Activated CD8-positive, alpha-beta memory T cell treated with anti-CD3 and anti-CD28 coated beads, Interleukin-2, amount 50 U/mL, for 4 hours (primary cell): Measurements from ENCODE around the gene SORBS2.
"Not testable (repeated sequence)": the region's sequence is repeated elsewhere in the genome, so short reads cannot be mapped to it uniquely, and the experiment has no call there.

Experiments
- DNase-seq: peaks from one replicate; pipeline ENCODE4 v3.0.0-alpha.2; 2020

The SORBS2 gene

DNA sequence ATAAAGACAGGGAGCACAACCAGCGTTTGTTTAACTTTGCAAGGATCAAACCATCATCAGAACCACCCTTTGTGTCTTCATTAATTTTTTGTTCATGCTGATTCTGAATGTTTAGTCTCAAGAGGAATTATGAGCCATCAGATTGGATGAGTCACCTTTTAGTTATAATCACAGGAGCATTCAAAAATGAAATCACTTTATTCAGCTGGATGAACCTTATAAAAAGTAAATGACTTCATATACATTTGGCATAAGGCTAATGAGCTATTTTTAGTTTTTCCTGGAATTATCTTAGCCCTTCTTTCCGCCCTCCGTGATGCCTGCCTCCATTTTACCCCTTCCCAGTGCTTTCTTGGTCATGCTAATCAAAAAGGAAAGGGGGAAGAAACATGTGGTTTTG is 103.6 kb downstream of the SORBS2 start:
- DNase-seq: no peak

DNA sequence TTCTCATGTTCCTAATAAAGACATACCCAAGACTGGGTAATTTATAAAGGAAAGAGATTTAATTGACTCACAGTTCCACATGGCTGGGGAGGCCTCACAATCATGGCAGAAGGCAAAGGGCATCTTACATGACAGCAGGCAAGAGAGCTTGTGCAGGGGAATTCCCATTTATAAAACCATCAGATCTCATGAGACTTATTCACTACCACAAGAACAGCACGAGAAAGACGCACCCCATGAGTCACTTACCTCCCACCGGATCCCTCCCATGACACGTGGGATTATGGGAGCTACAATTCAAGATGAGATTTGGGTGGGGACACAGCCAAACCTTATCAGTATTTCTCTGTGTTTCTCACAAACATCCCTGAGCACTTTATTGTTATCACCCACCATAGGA is 104.4 kb downstream of the SORBS2 start:
- not testable (repeated sequence) for DNase-seq

DNA sequence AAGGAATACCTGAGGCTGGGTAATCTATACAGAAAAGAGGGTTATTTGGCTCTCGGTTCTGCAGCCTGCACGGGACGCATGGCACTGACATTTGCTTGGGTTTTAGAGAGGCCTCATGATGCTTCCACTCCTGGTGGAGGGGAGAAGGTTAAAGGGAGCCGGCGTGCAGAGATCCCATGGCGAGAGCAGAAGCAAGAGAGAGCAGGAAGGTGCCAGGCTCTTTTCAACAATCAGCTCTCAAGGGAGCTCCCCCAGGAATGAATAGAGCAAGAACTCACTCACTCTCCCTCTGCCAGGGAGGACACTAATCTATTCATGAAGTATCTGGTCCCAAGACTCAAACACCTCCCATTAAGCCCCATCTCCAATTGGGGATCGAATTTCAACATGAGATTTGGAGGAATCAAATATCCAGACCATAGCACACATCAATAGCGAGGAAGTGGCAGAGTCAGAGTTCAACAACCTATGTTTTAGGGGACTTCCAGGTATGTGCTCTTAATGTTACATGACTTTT is 109.8 kb downstream of the SORBS2 start:
- DNase-seq: no peak

DNA sequence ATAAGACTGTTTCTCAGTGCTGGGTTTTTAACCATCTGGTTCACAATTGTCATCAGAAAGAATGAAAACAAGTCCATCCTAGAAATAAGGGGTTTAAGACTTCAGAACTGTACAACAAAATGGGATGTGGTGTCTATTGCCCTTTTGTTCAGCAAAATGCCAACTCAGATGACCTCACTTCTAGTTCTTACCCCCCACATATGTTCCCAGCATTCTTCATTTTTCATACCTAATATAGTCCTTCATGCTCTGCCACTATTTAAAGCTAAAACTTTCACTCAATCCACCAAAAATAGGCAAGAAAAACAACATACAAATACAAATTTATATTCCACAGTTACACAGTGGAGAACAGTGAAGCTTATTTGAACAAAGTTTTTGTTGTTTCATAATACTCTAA is 111.4 kb downstream of the SORBS2 start:
- DNase-seq: no peak

DNA sequence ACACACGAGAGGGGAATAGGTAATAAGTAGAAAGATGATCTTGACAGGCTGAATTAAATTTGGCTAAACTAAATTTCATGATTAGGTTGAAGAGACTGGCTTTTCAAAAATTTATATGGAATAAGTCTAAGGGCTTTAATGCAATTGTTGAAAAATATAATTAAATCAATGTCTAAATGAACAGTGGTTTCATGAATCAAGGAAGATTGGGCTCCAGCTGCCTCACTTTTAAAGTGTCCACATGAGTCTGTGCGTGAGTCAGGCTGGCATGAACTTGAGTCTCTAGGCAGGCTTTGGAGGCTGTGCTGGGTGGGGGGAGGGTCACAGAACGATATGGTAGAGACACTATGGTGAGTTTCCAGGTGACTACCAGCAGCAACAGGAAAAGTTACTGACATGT is 111.9 kb downstream of the SORBS2 start:
- DNase-seq: no peak

DNA sequence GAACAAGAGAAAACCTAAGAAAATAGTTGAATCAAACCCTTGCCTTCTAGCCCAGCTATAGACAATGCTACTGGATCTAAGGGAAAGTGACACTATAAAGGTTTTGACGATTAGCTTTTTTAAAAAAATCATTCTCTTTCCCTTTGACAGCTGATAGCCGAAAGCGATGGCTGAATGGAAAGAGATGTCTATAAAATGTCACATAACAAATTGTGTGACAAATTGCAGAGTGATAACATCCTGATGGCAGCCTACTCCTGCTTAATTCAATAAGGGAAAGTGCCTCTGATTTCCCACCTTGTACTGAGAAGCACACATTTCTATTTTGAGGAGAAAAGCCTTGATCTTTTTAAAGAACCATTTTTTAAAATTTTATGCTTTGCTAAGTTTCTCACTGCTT is 114.5 kb downstream of the SORBS2 start:
- DNase-seq: no peak

DNA sequence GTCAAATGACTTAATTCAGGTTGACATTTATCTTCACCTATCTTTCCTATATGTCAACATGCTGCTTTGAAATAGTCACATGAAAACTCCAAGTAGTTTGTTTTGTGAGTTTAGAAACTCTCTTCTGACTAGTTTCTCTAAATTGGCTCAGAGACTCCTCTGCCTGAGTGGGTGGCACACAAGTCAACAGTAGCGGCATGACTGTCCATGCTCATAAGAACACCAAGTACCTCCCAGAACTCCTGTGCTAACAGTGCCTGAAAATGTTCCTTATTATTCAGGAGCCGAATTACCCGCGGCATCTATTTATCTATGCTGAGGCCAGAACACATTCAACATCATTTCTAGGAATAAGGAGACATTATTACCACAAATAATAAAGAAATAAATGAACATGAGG is 116.3 kb downstream of the SORBS2 start:
- DNase-seq: no peak

DNA sequence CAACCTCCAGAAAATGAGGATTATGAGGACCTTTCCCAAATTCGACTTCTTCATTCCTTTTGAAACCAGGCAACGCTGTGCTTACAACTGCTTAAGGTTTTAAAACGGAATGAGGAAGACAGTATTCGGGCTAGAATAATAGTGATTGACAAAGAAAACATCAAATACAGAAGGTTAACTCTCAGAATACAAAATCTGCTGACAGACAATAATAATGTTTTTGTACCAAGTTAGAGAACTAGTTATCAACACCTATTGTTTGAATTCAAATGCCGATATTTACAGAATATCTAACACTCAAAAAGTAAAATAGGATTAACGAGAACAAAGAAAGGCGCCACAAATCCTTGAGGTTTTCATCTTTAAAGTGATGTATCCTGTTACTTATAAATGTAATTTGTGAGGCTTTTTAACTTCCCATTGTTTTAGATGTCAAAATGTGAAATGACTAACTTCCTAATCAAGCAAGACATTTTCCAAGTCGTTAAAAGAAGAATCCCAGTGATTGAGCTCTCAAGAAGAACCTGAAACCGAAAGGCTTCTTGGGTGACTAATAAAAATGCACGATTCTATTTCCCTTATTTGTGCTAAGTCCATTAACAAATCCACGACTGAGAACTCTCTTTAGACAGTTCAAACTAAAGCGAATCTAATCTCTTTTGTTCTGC is 118.3 kb downstream of the SORBS2 start:
- DNase-seq: no peak

DNA sequence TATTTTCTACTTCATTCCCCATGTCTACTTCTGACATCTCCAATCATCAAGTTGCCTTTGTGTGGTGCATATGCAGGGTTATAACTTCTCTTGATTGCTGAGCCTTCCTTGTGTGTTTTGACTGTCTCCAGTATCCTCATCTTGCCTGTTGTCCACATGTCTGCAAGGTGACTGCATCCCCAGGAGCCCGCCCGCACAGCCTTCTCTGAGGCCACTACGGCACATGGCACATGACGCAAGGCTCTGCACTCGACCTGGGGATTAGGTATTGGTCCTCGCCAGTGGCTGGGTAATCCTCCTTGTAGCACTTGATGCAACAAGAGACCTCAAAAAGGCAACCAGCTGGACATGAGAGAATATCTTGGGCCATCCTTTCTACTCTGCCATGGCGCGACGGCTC is 122.6 kb downstream of the SORBS2 start:
- DNase-seq: no peak

DNA sequence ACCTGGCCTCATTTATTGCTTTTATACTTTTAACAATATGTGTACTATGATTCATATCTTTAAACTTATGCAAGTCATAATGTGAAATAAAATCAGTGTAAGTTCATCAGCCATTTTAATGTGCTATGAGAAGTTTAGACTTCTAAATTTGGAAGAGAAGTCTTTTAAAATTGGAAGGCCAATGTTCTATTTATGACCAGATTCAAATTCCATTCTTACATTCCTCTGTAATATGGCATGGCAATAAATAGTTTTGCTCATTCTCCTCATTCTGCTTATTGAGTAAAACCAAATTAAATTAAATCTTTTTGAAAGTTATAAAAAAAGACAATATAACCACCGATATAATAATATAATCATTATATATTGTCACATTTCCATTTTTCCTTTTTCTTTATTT is 126.2 kb downstream of the SORBS2 start:
- no peak for DNase-seq

DNA sequence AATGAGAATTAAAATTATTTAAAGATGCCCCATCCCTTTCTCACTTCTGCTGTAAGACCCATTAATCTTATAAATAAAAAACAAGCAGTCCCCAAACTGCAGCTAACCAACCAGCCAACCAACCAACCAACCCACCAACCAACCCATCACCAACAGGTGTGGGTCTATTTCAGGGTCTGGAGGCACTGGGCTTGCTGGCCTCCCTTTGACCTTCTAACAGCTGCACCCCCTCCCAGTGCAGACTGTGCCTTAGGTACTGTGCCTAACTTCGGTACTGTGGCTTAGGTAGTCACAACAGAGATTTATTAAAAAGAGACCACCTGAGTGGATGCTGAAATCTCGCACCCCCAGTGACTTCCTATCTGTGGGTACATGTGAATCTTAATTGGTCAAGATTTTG is 128.1 kb downstream of the SORBS2 start:
- no peak for DNase-seq

DNA sequence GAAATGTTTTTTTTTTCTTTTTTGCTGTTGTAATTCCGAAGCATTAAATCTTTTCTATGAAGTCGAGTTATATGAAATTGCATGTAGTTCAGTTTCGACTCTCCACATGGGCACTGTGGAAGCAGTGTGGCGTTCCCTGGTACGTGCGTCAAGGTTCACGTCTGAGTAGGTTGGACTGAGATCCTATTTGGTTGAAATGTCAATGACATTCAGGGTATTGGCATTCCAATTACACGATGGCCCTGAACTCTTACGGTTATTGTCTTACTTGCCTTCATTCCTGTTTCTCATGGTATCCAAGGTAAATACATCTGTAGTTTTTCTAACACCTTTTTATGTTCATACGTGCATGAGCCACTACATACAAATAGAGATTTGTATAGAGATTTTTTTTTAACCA is 128.8 kb downstream of the SORBS2 start:
- DNase-seq: no peak

DNA sequence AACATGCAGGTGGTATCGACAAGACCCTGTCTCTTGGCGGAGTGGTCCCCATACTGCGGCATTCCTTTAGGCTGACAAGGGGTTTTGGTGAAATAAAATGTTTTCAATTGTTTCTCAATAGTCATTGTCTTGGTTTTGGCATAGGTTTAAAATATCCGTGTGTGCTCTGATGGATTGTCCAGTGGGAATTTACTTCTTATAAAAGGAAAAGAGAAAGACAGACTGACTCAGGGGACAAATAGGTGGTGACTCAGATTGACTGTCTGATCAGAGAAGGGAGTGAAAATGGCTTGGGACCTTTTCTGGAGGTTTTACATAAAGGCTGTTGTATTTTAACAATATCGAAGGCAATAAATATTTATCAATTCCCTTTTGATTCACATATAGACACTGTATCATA is 129.8 kb downstream of the SORBS2 start:
- no peak for DNase-seq

DNA sequence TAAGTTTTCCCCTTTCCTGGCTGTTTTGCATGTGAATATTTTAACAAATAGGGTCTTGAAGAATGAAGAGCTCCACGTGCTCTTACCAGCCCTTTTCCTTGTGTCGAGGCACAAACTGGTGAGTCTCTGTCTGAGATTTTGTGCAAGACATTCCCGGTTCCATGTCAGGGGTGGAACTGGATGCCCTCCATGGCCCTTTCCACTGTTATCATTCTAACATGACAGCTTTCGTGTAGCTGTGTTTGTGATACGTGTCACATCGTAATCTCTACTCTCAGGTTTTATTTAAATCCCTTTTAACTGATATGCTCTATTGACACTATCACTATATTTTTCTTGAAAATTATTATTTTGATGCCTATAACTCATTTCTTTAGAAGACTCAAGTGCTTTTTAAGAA is 130.4 kb downstream of the SORBS2 start:
- no peak for DNase-seq

DNA sequence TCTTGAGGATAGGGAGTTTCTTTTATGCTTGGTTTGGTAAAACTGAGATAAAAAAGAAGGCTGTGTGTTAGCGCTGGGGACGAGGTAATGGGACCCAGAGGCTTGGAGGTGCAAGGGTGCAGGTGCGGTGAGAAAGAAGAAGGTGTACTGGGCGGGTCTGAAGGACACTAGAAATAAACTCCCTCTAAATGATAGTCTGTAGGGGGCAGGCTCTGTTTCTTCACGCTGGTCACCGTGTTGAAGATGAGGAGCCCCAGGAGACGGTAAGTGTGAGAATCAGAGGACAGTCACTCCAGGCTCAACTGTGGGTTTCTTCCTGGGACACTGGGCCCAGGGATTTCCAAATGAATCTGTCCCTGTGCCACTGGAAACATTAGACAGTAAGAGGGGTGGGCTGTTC is 131.4 kb downstream of the SORBS2 start:
- DNase-seq: no peak

DNA sequence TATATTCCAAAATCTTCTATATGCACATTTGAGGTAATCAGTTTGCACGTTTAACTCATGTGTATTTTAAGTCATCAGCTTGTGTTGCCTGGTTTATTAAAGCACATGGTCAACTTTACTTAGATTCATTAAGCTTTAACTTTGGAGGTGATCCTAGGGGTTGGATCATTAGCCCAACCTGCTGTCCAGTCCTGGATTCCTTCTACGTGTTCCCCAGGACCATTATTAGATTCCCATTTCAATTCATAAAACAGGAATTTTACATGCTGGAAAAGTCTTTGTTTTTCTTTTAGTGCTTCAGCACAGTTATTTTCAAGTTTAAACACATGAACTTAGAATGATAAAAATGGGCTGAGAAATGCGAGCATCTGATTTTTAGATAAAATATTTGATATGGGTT is 132.5 kb downstream of the SORBS2 start:
- DNase-seq: no peak

DNA sequence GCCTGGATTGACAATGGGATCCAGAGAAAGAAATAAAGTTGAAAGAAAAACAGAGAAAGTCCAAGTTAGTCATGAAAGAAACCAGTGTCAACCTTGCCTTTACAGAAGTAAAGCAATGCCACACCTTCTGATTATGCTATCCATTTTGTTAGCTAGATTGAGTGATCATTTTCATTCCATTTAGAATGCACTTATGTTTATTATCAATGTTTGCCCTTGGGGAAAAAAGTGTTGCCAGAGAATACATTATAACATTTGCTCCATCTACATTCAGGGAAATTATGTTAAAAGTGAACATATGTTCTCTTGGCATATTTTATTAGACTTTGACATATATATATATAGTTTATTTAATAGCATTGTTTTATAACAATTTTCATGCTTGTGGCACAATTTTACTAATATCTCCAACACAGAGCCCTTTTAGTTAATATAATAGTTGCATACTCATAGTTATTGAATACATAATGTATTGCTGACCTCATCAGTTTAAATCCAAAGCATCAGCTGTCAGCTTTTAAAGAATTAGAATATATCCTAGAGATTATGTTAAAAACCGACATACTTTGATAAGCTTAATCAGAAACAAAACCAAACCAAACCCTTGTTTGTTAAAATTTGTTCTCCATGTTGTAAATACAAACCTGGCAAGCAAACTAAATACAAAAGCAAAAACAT is 134.2 kb downstream of the SORBS2 start:
- no peak for DNase-seq

DNA sequence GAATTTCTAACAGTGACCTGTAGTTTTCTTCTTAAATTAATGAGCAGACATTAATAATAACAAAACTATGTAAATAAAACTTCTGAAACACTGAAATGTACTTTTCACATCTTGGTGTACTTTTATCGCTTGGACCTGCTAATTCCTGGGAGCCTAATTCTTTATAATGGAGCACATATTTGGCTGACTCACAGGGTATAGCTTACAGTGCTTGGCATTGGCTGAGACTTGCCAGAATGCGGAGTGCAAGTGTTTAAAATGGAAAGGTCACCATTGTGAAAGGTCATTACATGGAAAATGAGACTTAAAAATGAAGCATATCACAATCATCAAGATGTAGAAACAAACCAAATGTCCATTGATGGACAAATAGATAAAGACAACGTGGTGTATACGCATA is 139.4 kb downstream of the SORBS2 start:
- no peak for DNase-seq

DNA sequence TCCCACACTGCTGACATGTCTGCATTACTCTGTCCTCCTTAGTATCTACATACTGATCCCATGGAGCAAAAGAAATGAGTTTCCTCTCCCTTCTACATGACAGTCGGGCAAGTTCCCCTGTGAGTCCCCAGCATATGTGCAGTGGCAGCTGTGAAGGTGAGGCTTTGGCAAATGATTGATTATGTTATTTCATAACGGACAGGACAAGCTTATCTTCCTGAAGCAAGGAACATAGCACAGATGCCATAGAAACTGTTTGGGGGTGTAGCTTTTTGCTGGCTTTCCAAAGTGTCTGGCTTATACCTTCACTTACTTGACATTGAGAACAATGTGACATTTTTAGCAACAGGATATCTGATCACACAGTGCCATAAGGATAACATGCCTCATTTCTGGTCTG is 139.8 kb downstream of the SORBS2 start:
- DNase-seq: no peak

DNA sequence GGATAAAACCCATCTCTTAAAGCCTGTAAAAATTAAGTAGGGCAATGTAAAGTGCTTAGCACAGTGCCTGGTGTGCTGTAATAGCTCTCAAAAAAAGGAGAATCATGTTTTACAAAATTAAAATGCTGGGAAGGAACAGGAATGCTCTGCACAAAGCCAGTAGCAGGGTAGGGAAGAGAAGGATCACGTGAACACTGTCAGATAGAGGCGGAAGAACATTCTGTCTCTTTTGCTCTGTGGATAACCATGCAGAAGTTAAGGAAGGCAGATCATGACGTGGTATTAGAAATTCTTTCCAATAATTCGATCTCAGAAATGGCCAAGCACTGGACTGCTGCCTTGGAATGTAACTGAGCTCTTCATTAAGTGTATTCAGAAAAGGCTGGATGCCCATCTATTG is 140.5 kb downstream of the SORBS2 start:
- no peak for DNase-seq

DNA sequence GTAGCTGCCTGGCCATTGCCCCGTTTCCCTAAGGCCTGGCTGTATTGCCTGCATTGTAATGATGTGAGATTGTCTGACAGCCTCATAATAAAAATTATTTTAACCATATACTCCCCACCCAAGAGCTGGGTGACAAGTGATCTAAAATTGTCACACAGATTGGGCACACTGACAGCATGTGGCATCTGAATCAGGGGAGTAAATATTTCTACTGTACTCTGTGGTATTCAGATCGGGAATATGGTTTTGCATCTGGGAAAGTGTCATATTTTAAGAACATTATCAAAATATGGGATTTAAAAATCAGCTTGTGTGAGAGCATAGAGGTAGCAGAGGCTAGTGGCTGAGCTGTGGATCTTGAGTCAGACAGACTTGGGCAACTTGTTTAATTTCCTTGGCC is 140.9 kb downstream of the SORBS2 start:
- DNase-seq: no peak

DNA sequence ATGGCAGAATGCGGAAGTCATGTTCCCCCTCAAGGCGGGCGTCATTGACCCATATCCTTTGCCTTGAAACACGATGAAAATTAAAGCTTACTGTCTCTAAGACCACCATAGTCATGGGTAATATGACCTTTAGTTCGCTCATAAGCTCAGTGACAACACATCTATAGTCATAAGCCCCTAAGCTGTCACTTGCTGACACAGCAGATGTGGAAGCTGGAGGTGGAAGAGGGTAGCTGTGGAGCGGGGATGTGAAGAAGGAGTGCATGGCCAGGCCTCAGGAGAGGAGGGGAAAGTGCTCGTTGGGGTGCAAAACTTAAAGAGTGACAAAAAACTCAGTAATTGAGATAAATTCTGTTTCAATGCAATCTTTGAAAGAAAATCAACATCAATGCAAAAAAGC is 142.7 kb downstream of the SORBS2 start:
- DNase-seq: no peak

DNA sequence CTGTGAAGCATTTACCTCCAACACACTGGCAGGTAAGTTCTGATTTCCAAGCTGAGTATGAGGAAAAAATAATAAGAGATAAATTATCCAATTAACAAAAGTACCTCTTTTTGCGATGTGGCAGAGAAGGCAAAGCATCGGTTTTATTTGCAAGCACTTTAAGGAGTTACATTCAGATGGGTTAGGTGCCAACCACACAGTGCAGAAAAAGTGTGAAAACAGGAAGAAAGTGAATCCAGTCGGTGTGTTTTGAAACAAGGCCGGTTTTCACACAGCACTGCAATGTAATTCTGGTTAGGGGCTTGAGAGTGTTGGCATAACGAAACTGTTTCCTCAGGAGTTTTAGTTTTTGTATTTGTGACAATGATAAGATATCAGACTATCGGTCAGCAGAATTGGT is 145.8 kb downstream of the SORBS2 start:
- DNase-seq: no peak

DNA sequence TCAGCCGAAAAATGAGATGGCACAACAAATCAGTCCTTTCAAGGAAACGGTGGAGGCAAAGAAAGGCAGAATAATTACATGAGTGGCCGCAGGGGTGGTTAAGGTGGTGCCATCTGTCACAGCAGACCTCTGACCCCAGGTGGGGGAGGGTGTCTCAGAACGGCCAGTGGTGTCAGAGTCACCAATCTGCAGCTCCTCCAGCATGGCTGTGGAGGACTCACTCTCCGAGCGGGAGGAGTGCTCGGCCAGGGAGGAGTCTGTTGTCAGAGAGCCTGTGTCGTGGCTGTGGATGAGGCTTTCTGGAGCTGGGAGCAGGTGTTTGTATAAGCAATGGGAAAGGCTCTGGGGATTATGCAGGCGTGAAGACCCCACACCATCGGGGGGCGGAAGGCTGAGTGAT is 146.3 kb downstream of the SORBS2 start:
- DNase-seq: no peak

DNA sequence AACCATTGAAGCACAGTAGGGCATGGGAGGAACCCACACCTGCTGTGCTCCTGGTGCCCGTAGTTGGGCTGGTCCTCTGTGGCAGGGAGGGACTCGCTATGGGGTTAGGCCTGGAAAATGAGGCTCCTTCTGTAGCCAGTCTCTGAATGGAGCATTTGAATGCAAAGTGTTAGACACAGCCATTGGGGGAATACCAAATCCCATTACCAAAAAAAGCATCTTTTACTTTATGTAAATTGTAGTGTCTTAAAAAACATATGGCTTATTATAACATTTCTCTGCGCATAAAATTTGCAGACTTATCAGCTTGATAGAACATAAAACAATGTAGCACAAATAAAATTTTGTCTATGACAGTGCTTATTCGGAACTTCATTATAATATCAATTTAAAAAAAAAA is 147.5 kb downstream of the SORBS2 start:
- no peak for DNase-seq
